ENCODE data around the gene LAMTOR2. TPM values are rescaled to one million over a fixed set of nuclear protein-coding genes. Genes with fewer than 3 reads are reported as not detected.

LAMTOR2 gene
- total and polyA plus RNA-seq, 2 of the 8 experiments (the other 6 are each of a cell fraction or from before 2014, with no cell fraction given), result 54.7 to 122 TPM

GRCh38 chr1:156095906-156096508 is 41.4 kb downstream of the LAMTOR2 start:
- Histone ChIP-seq H3K4me1 (replicated peaks in 1 of 4; ENCODE audit: control insufficient read depth in 3 of 4, insufficient read depth in 4 of 4, low read length in 3 of 4) (peaks cover 0 to 10% (median 3%) of the 10 kb centered on the region in 4 experiments; a peak in 3 of 7 replicates), H4K5ac (ENCODE audit: insufficient read length, low read depth, low read length) (no peak overlapping the region), H2BK5ac (ENCODE audit: low read depth, low read length) (no peak overlapping the region), H2BK20ac (ENCODE audit: low read length) (no peak overlapping the region), H2BK12ac (ENCODE audit: low read depth, low read length) (peak overlapping the region; percentile 22; the same call in 1 of the 2 replicates), H3K4me2 (ENCODE audit: insufficient read depth in 1 of 2, low read depth in 2 of 2, low read length in 2 of 2) (no peak overlapping the region), H3K79me2 (ENCODE audit: control insufficient read depth in 1 of 2, insufficient read depth in 2 of 2, low read length in 2 of 2) (peaks cover 0 to 5% of the 10 kb centered on the region in 2 experiments; a peak in 1 of 4 replicates), H3K4ac (replicated peaks; ENCODE audit: insufficient read length, low read depth, low read length) (no peak overlapping the region), H4K20me1 (replicated peaks in 1 of 2; ENCODE audit: control insufficient read depth in 1 of 2, insufficient read depth in 2 of 2, low read length in 2 of 2) (peaks cover 2 to 11% of the 10 kb centered on the region in 2 experiments), H3K9me3 (ENCODE audit: insufficient read depth in 2 of 2, low read depth in 1 of 2, low read length in 1 of 2) (no peaks in the 10 kb centered on the region), H4K8ac (ENCODE audit: extremely low read depth, insufficient read depth, low read length) (no peak overlapping the region), H2BK15ac (ENCODE audit: low read length) (0 out of 2 replicates have a peak overlapping the region, but pooled peaks have one; percentile 10), H3K4me3 (ENCODE audit: extremely low read depth in 1 of 4, insufficient read depth in 2 of 4, low read depth in 3 of 4, low read length in 4 of 4) (no peak overlapping the region), H3K36me3 (ENCODE audit: control insufficient read depth in 2 of 4, insufficient read depth in 4 of 4, low read length in 3 of 4) (peaks cover 0 to 4% (median under 1%) of the 10 kb centered on the region in 4 experiments; a peak in 2 of 8 replicates), H2BK120ac (replicated peaks; ENCODE audit: low read depth, low read length) (no peak overlapping the region), H3K27ac (ENCODE audit: low read depth, low read length) (no peak overlapping the region), H3K56ac (replicated peaks; ENCODE audit: insufficient read length, low read depth, low read length) (no peak overlapping the region), H3K27me3 (replicated peaks in 1 of 4; ENCODE audit: control insufficient read depth in 3 of 4, extremely low read depth in 1 of 4, insufficient read depth in 3 of 4, low read length in 3 of 4) (no peaks in the 10 kb centered on the region), H3K79me1 (ENCODE audit: low read depth, low read length) (no peaks in the 10 kb centered on the region), H3K18ac (ENCODE audit: extremely low read depth, low read length) (no peak overlapping the region), H3K14ac (ENCODE audit: insufficient read length) (no peak overlapping the region), H4K91ac (replicated peaks; ENCODE audit: insufficient read length, low read length) (no peak overlapping the region), H2AFZ (ENCODE audit: low read length) (no peak overlapping the region), H3K23ac (ENCODE audit: insufficient read length) (no peak overlapping the region), H3K9ac (replicated peaks in 1 of 4; ENCODE audit: extremely low read depth in 1 of 4, low read depth in 3 of 4, low read length in 3 of 4) (no peak overlapping the region), H3K23me2 (ENCODE audit: low read depth, low read length) (no peaks in the 10 kb centered on the region), H2AK5ac (ENCODE audit: low read depth, low read length) (no peak overlapping the region)
- WGBS, 2 experiments (ENCODE audit: extremely low coverage in 1 of 2, insufficient coverage in 1 of 2, insufficient read length in 1 of 2, insufficient replicate concordance in 2 of 2, low coverage in 1 of 2, low lambda C conversion rate in 2 of 2, missing lambda C conversion rate in 1 of 2), result 92% methylated on average over 3 of the region's 3 CpGs; no CpG with 5 or more reads in 1 of the 2 experiments
- CTCF ChIA-PET (ENCODE audit: partially characterized antibody), result interaction anchor here (0.6 to 29.5 kb wide), 37 partner anchors 9 to 290 kb away, joined by 3 to 1994 read pairs (median 4); partner anchors contain the start of genes LMNA, MEX3A, PAQR6 and PMF1
- POLR2A ChIA-PET (ENCODE audit: partially characterized antibody), result interaction anchor here (0.7 to 29.6 kb wide), 10 partner anchors 11 to 187 kb away, joined by 3 to 763 read pairs (median 4); partner anchors contain the start of genes LMNA, MEX3A, PMF1 and SMG5
- TF ChIP-seq NRF1 (IDR thresholded peaks at IDR 0.05; ENCODE audit: low read depth, low read length) (no peak), CHD2 (IDR thresholded peaks at IDR 0.05; ENCODE audit: low read length) (no peak), YY1 (IDR thresholded peaks at IDR 0.05; ENCODE audit: low read depth, low read length) (no peak), GABPA (IDR thresholded peaks at IDR 0.05; ENCODE audit: borderline replicate concordance, insufficient read depth, low read length) (no peak), TEAD4 (IDR thresholded peaks at IDR 0.05; ENCODE audit: low read depth, low read length) (no peak), SUZ12 (IDR thresholded peaks at IDR 0.05; ENCODE audit: low read length) (no peak)
- DNase-seq (ENCODE audit: low read depth in 1 of 2, low spot score in 2 of 2) (no peak), FAIRE-seq (no peak)
